ENCODE measurements around the gene RBMS3.

DNA sequence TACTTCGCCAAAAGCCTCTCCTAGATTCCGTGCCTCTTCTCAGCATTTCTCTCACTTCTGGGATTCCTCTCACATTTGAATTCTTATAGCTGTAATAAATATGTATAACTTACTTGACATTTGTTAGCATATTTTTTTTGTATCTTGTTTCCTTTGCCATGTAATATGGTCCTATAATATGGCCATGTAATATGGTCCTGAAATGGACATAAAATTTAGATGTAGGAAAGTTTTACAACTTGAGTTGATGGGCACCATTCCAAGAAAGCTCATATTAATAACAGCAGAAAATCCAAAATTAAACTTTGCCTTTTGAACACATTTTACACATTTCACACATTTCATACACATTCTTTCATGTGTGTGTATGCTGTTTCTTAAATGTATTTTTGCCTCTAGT lies 480.6 kb downstream of the RBMS3 start:
- TF ChIP-seq, protein P1, sequence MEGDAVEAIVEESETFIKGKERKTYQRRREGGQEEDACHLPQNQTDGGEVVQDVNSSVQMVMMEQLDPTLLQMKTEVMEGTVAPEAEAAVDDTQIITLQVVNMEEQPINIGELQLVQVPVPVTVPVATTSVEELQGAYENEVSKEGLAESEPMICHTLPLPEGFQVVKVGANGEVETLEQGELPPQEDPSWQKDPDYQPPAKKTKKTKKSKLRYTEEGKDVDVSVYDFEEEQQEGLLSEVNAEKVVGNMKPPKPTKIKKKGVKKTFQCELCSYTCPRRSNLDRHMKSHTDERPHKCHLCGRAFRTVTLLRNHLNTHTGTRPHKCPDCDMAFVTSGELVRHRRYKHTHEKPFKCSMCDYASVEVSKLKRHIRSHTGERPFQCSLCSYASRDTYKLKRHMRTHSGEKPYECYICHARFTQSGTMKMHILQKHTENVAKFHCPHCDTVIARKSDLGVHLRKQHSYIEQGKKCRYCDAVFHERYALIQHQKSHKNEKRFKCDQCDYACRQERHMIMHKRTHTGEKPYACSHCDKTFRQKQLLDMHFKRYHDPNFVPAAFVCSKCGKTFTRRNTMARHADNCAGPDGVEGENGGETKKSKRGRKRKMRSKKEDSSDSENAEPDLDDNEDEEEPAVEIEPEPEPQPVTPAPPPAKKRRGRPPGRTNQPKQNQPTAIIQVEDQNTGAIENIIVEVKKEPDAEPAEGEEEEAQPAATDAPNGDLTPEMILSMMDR (IDR thresholded peaks at IDR 0.05): no peak
- TF ChIP-seq POLR2A (IDR thresholded peaks at IDR 0.05): no peak
